Cerebellar cortex (tissue), 1 donor: ENCODE measurements around the gene OGFOD3.
A peak's percentile ranks its signal among the peaks of the same experiment; 100 is the strongest.
"Not testable (repeated sequence)": the region's sequence is repeated elsewhere in the genome, so short reads cannot be mapped to it uniquely, and the experiment has no call there.

Source experiments
- DNase-seq: peaks from one replicate; pipeline ENCODE4 v3.0.0-alpha.2; 2015; ENCODE audit warnings: low spot score

OGFOD3 gene

DNA sequence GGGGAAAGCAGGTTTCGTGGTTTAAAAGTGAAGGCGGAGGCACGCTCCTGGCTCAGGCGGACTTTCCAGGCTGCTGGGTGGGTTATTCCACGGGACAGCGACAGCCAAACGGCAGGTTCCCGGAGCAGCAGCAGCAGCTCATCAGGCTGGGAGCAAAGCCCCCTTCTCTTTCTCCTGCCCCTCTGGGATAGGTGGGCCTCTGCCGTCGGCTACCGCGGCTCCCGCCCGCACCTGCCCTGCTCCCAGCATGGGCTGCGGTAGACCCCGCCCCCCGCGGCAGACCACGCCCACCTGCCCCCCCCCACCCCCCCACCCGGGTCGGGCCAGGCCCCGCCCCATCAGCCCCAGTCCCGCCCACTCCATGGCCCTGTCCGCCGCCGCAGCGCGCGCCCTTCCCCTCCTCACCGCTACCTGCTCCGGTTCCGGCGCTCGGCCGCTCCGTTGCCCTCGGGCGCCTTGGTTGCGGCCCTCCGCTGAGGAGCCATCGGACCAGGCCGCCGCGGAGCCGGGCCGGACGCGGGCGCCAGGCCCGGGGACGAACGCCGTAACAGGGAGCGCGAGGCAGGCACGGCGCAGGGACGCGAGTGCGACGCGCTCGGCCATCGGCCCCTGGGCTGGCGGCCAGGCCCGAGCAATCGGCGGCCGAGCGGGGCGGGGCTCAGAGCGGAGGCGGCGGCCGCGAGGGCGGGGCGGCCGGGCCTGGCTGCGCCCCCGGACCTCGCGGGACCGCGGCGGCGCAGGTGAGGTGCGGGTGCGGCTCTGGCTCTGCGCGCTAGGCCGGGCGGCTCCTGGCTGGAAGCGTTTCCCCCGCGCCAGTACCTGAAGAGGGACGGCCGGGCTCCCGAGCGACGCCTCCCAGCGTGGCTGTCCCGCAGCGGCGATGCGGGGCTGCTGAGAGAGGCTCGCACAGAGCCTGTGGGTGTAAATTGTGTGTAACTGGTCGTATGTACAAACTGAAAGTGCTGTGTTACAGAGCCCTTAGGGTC, at the start of gene OGFOD3, which contains the start of gene HEXD:
Gene OGFOD3 (minus strand): TSS at position 586 of the 986 bp plus-strand sequence. CDS start 101 bp downstream, at position 485.
Gene HEXD (plus strand): TSS at position 347 of the 986 bp plus-strand sequence. CDS start 1,453 bp downstream, outside the sequence.
- peak; percentile 80 for DNase-seq

DNA sequence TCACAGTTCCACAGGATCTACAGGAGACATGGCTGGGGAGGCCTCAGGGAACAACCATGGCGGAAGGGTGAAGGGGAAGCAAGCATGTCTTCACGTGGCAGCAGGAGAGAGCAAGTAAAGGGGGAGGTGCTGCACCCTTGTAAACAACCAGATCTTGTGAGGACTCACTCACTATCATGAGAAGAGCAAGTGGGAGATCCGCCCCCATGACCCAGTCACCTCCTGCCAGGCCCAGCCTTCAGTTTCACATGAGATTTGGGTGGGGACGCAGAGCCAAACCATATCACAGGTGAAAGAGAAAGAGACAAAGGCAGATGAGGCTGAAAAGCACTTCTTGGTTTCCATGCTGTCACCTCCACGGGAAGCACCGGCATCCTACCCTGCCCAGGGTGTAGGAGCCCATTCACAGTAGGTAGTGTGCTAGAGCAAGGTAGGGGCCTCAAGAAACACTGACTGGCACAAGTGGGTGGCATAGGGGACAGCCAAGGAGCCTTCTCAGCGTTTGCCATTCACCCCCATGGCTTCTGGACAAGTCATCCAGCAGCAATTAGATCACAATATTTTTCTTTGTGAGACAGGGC, 46.7 kb upstream of the OGFOD3 start:
- no peak for DNase-seq

GRCh38 chr17:82464567-82464929, 46.2 kb upstream of the OGFOD3 start:
- no peak for DNase-seq

DNA sequence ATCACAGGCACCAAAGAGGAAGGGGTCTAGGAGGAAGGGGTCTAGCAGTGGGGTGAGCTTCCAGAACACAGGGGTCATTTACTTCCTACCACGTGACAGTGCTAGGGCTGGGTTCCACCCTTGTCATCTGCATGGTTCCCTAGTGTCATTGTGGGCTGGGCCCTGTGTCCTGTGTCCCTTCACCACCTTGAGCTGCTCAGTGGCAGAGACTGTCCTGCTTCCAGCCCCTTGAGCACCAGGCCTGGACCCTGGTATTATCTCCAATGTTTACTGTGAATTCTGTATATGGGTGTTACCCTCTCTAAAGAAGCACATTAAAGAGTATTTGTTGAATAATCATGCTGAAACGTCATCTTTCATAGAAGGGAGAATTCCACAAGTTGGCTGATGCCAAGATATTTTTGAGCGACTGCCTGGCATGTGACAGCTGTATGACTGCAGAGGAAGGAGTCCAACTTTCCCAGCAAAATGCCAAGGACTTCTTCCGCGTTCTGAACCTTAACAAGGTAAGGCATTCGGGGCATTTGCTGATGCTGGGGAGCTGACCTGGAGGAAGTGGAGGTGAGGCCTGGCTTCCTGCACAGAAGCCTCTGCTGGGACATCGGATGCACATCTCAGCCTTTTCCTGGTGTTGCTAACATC, 45.7 kb upstream of the OGFOD3 start:
- no peak for DNase-seq

- no peak for DNase-seq
These were observed 45.0 kb upstream of the OGFOD3 start for GRCh38 chr17:82463391-82463790.

GRCh38 chr17:82461827-82462524, 43.6 kb upstream of the OGFOD3 start:
- DNase-seq = no peak

DNA sequence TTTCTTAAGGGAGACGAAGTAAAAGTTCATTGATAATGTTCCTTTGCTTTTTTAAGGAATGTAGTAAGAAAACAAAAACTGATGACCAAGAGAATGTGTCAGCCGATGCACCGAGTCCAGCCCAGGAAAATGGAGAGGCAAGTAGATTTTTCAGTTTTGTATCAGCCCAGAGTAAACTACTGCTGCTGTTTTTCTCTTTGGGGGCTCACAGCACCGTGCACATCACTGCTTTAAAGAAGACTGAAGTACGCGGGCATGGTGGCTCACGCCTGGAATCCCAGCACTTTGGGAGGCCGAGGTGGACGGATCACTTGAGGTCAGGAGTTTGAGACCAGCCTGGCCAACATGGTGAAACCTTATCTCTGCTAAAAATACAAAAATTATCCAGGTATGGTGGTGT, 41.5 kb upstream of the OGFOD3 start:
- not testable (repeated sequence) for DNase-seq

DNA sequence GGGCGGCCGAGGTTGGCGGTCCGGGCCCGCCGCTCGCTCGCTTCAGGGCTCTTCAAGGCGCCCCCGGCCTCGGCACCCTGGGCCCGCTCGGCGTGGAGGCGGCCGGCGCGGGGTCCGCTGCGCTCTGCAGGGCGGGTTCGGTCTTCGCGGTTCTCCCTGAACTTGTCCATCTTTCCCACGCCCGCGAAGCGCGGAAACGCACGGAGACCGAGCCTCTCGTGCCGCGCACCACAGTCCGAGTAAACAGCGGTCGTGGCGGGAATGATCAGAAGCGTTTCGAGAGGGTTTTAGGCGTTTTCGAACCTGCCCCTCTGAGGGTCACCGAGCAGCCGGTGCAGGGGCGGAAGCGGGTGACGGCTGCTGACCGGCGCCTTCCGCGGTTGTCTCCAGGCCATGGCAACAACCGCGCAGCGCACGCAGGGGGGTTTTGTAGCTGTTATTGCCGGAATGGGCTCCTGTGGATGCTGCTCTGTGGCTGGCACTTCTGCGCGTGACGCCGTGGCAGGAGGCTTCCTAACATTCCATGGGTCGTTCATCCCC, 40.6 kb upstream of the OGFOD3 start:
- no peak for DNase-seq

DNA sequence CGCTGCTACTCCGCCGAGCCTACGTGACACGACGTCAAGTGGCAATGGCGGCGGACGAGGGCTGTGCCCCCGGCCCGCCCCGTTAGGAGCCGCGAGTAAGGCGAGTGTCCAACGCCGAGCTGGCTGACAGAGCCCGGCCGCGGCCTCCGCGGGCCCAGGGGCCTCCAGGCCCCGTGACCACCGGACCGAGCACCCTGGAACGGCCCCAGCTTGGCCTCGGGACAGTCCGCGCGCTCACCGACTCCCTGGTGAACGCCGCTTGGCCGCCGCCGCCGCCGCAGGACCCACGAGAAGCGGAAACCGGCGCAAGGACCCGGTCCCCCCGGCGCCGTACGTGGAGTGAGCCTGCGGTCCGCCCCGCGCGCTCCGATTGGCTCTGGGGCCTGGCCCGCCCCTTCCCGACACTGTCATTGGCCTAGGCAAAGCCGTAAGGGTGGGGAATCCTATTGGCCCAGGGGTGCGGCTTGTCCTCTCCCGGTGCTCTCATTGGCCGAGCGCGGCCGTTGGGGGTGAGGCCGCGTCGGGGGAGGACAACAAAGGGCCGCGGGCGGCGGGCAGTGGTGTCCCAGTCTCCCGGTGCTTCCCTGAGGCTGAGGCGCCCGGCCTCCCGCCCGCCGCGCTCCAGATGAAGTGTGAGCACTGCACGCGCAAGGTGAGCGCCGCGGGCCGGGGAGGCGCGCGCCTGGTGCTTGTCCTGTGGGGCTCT, 39.9 kb upstream of the OGFOD3 start, which contains the start of gene NARF:
Gene NARF (plus strand): TSS at position 563 of the 706 bp plus-strand sequence. CDS start 63 bp downstream, at position 626.
- peak; percentile 99 for DNase-seq

DNA sequence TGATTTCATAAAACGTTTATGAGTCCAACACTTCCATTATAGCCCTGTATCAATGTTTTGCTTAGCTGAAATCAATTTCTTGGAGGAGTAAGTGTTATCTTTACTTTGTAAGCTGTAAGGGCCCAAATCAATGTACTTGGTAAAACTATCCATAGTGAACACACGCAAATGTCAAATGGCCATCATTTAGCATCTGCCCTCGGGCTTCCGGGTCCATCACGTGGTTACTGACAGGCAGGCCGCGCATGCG, 39.5 kb upstream of the OGFOD3 start:
- DNase-seq = no peak

- no peak for DNase-seq
These were observed 38.9 kb upstream of the OGFOD3 start for GRCh38 chr17:82457073-82457928.

DNA sequence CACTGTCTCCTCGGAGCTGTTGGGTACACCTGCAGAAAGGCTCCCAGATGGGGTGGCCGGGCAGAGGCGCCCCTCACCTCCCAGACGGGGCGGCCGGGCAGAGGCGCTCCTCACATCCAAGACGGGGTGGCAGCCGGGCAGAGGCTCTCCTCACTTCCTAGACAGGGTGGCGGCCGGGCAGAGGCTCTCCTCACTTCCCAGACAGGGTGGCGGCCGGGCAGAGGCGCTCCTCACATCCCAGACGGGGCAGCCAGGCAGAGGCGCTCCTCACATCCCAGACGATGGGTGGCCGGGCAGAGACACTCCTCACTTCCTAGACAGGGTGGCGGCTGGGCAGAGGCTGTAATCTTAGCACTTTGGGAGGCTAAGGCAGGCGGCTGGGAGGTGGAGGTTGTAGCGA, 35.3 kb upstream of the OGFOD3 start:
- not testable (repeated sequence) for DNase-seq

GRCh38 chr17:82453151-82453550, 34.8 kb upstream of the OGFOD3 start:
- DNase-seq = not testable (repeated sequence)

- DNase-seq = no peak
These were observed 33.8 kb upstream of the OGFOD3 start for GRCh38 chr17:82452162-82452561.

DNA sequence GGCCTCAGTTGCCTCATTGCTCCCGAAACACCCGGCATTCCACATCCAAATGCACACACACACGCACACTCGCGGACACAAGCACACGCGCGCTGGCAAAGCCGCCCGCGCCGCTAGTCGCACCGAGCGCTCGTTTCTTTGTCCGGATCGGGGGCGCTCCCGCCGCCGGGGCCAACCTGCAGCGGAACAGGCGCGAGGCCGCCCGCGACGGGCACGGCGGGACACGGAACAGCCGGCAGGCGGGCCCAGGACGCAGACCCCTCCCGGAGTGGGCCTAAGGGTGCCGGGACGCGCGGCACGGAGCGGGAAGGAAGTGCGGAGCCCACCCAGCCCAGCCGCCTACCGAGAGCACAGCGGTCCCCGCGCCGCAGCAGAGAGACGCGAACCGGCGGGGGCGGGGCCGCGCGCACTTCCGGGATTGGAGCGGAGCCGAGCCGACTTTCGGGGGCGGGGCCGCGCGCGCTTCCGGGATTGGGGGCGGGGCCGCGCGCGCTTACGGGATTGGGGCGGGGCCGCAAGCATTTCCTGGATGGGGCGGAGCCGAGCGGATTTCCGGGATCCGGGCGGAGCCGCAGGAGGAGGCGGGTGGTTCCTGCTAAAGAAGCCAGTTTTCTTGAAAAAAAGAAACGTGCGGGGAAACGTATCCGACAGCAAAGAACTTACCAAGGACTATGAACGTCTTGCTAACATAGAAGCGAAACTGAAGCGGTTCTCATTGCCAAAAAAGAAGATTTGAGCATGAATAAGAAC, 32.1 kb upstream of the OGFOD3 start, which contains the start of gene CYBC1:
Gene CYBC1 (minus strand): TSS at position 396 of the 750 bp plus-strand sequence. CDS start 1,498 bp downstream, outside the sequence.
- peak; percentile 87 for DNase-seq

GRCh38 chr17:82449883-82450356, 31.5 kb upstream of the OGFOD3 start:
- no peak for DNase-seq

DNA sequence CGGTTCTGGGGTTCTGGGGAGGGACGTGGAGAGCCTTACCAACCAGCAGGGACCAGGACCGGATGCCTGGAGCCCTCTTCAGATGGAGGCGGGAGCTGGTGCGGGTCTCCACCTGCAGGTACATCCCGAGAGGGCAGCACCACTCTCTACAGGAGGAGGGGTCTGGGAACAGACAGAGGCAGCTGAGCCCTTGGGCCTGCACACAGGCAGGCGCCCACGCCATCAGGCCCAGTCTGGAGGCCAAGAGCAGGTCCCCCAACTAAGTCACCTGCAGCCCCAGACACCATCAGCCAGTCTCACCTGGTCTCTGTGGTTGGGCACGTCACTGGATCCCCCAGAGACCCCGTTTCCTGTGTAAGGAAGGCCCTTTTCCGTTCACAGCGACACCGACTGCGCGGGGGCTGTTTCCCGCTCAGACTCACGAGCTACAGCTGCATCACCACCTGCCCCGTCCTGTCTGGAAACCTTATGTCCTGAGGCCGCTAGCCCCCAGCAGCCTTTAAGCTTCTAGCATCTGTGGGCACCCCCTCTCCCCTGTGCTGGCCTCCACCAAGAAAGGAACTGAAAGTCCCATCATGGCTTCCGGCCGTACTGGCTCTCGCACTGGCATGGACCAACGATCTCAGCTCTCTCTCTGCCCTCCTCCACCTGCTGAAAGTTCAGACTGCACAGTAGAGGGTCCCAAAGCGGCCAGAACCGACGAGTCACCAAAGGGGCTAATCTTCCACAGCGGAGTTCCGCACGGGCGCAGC, 30.9 kb upstream of the OGFOD3 start:
- DNase-seq = no peak

GRCh38 chr17:82447876-82448275, 29.5 kb upstream of the OGFOD3 start:
- no peak for DNase-seq
